ENCODE data around the gene BMERB1.
"Not testable (repeated sequence)": the region's sequence is repeated elsewhere in the genome, so short reads cannot be mapped to it uniquely, and the experiment has no call there.

Gene BMERB1

DNA sequence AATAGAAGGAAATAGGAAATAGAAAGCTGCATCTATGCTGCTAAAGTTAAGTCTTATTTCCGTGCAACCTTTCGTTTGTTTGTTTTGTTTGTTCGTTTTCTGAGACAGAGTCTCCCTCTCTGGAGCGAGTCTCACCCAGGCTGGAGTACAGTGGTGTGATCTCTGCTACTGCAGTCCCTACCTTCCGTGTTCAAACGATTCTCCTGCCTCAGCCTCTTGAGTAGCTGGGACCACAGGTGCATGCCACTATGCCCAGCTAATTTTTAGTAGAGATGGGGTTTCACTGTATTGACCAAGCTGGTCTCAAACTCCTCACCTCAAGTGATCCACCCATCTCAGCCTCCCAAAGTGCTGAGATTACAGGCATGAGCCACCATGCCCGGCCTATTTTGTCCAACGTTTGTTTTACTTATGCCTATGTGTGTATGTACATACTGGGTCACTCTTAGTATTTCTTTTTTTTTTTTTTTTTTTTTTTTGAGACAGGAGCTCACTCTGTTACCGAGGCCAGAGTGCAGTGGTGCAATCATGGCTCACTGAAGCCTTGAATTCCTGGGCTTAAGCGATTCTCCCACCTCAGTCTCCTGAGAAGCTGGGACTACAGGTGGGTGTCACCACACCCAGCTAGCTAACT lies 16.8 kb downstream of the BMERB1 start:
- no peak for TF ChIP-seq CTCF (IDR thresholded peaks at IDR 0.05; ENCODE audit: insufficient read depth, low read length, missing control alignments)
- POLR2A ChIA-PET = interaction anchor here (0.8 kb wide), 1 partner anchor 11 kb away, joined by 3 read pairs; no protein-coding TSS in a partner anchor
- no peak for DNase-seq (ENCODE audit: low read depth, low spot score)
- CTCF ChIA-PET = interaction anchor here (2.2 kb wide), 1 partner anchor 23 kb away, joined by 10 read pairs; no protein-coding TSS in a partner anchor
- H3K4me3 ChIP-seq (ENCODE audit: low read depth, low read length) = no peak overlapping the region

DNA sequence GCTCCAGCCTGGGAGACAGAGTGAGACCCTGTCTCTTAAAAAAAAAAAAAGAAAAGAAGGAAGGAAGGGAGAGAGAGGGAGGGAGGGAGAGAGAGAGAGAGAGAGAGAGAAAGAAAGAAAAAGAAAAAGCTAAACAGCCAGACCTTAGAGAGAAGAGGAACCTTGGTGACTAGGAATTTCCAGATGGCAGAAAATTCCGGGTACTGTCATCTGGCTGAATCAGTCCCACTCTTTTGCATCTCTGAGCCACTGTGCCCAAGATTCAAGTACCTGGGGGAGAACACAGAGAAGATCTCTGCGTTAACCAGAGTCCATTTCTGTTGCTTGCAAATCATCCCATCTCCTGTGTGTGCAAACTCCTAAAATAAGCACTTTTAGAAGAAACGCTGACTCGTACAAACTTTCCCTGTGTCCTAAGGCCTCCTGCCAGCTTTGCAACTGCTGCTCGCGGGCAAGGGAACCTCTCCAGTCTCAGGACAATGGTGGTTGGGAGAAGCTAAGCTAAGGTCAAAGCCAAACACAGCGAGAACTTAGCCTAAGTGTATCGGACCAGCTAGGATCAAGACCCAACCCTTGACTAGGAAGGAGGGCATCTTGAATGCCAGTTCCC lies 18.0 kb downstream of the BMERB1 start:
- no peak for DNase-seq (ENCODE audit: low read depth, low spot score)
- no peak overlapping the region for H3K4me3 ChIP-seq (ENCODE audit: low read depth, low read length)
- POLR2A ChIA-PET = no interaction called here
- no peak for TF ChIP-seq CTCF (IDR thresholded peaks at IDR 0.05; ENCODE audit: insufficient read depth, low read length, missing control alignments)
- CTCF ChIA-PET = interaction anchor here (0.7 to 2.2 kb wide), 3 partner anchors 9 to 25 kb away, joined by 3 to 10 read pairs (median 5); no protein-coding TSS in a partner anchor

GRCh38 chr16:15453296-15453695 lies 18.9 kb downstream of the BMERB1 start:
- DNase-seq (ENCODE audit: low read depth, low spot score); H3K4me3 ChIP-seq (ENCODE audit: low read depth, low read length); POLR2A ChIA-PET: not testable (repeated sequence)
- CTCF ChIA-PET = interaction anchor here (1.0 to 2.2 kb wide), 3 partner anchors 8 to 25 kb away, joined by 3 to 10 read pairs (median 5); no protein-coding TSS in a partner anchor

DNA sequence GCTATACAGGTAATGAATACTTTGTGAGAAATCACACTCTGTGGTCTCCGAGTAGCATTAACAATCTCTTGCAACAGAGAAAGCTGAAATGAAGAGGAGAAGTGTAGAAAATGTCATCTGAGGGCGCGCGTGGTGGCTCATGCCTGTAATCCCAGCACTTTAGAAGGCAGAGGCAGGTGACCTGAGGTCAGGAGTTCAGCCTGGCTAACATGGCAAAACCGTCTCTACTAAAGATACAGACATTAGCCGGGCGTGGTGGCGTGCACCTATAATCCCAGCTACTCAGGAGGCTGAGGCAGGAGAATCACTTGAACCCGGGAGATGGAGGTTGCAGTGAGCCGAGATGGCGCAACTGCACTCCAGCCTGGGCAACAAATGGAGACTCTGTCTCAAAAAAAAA lies 20.5 kb downstream of the BMERB1 start:
- H3K4me3 ChIP-seq (ENCODE audit: low read depth, low read length); CTCF ChIA-PET; DNase-seq (ENCODE audit: low read depth, low spot score); POLR2A ChIA-PET: not testable (repeated sequence)

GRCh38 chr16:15457400-15457799 lies 23.0 kb downstream of the BMERB1 start:
- no peak for TF ChIP-seq CTCF (IDR thresholded peaks at IDR 0.05; ENCODE audit: insufficient read depth, low read length, missing control alignments)
- H3K4me3 ChIP-seq (ENCODE audit: low read depth, low read length) = no peak overlapping the region
- no peak for DNase-seq (ENCODE audit: low read depth, low spot score)
- ChIA-PET CTCF (interaction anchor here (0.8 to 1.2 kb wide), 3 partner anchors 20 to 31 kb away, joined by 3 to 4 read pairs (median 3); no protein-coding TSS in a partner anchor), POLR2A (no interaction called here)

- DNase-seq (ENCODE audit: low read depth, low spot score) = no peak
- no peak overlapping the region for H3K4me3 ChIP-seq (ENCODE audit: low read depth, low read length)
- no peak for TF ChIP-seq CTCF (IDR thresholded peaks at IDR 0.05; ENCODE audit: insufficient read depth, low read length, missing control alignments)
- ChIA-PET CTCF (interaction anchor here (1.1 to 1.2 kb wide), 2 partner anchors 30 to 32 kb away, joined by 3 to 4 read pairs; no protein-coding TSS in a partner anchor), POLR2A (no interaction called here)
These were observed 23.6 kb downstream of the BMERB1 start for GRCh38 chr16:15457958-15458357.

- no peak for DNase-seq (ENCODE audit: low read depth, low spot score)
- ChIA-PET CTCF (interaction anchor here (1.2 kb wide), 1 partner anchor 15 kb away, joined by 3 read pairs; no protein-coding TSS in a partner anchor), POLR2A (no interaction called here)
- TF ChIP-seq CTCF (IDR thresholded peaks at IDR 0.05; ENCODE audit: insufficient read depth, low read length, missing control alignments) = no peak
- H3K4me3 ChIP-seq (ENCODE audit: low read depth, low read length) = no peak overlapping the region
These were observed 25.4 kb downstream of the BMERB1 start for GRCh38 chr16:15459791-15460190.
